ENCODE measurements around the gene GLYAT. TPM values are rescaled to one million over a fixed set of nuclear protein-coding genes. Genes with fewer than 3 reads are reported as not detected.

Gene GLYAT
- total and polyA plus RNA-seq, 2 of the 8 experiments (the other 6 are each of a cell fraction or from before 2014, with no cell fraction given): not detected

DNA sequence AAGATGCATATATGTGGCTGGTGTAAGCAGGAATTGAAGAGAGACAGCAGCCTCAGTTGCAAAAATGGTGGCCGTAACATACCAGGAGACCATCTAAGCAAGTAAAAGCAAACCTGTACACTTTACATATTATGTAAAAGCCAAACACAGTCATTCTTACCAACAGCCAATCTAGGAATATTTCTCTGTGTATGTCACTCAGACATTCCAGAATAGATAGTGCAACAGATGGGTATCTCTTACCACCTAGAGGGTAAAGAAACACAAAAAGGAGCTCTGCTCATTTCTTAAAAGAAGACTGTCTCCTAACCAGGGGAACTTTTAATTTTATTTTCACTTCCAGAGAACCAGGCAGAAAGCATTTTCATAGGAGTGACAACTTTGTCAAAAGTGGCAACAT is 38.7 kb downstream of the GLYAT start:
- Histone ChIP-seq H3K27me3 (replicated peaks in 1 of 4; ENCODE audit: control insufficient read depth in 3 of 4, extremely low read depth in 1 of 4, insufficient read depth in 3 of 4, low read length in 3 of 4) (no peaks in the 10 kb centered on the region), H2BK12ac (ENCODE audit: low read depth, low read length) (no peak overlapping the region), H2BK5ac (ENCODE audit: low read depth, low read length) (no peak overlapping the region), H3K23ac (ENCODE audit: insufficient read length) (no peak overlapping the region), H2AFZ (ENCODE audit: low read length) (no peak overlapping the region), H4K8ac (ENCODE audit: extremely low read depth, insufficient read depth, low read length) (no peak overlapping the region), H3K36me3 (ENCODE audit: control insufficient read depth in 2 of 4, insufficient read depth in 4 of 4, low read length in 3 of 4) (no peaks in the 10 kb centered on the region), H2BK20ac (ENCODE audit: low read length) (no peak overlapping the region), H3K4me2 (ENCODE audit: insufficient read depth in 1 of 2, low read depth in 2 of 2, low read length in 2 of 2) (no peak overlapping the region), H3K79me1 (ENCODE audit: low read depth, low read length) (no peaks in the 10 kb centered on the region), H3K23me2 (ENCODE audit: low read depth, low read length) (no peaks in the 10 kb centered on the region), H2BK15ac (ENCODE audit: low read length) (no peak overlapping the region), H4K5ac (ENCODE audit: insufficient read length, low read depth, low read length) (no peak overlapping the region), H2BK120ac (replicated peaks; ENCODE audit: low read depth, low read length) (no peak overlapping the region), H4K91ac (replicated peaks; ENCODE audit: insufficient read length, low read length) (no peak overlapping the region), H3K4ac (replicated peaks; ENCODE audit: insufficient read length, low read depth, low read length) (no peak overlapping the region), H3K9me3 (ENCODE audit: insufficient read depth in 2 of 2, low read depth in 1 of 2, low read length in 1 of 2) (peaks cover 10 to 13% of the 10 kb centered on the region in 2 experiments; a peak in 2 of 4 replicates), H3K14ac (ENCODE audit: insufficient read length) (no peak overlapping the region), H3K18ac (ENCODE audit: extremely low read depth, low read length) (no peak overlapping the region), H3K79me2 (ENCODE audit: control insufficient read depth in 1 of 2, insufficient read depth in 2 of 2, low read length in 2 of 2) (no peaks in the 10 kb centered on the region), H2AK5ac (ENCODE audit: low read depth, low read length) (no peak overlapping the region), H4K20me1 (replicated peaks in 1 of 2; ENCODE audit: control insufficient read depth in 1 of 2, insufficient read depth in 2 of 2, low read length in 2 of 2) (no peaks in the 10 kb centered on the region), H3K4me3 (ENCODE audit: extremely low read depth in 1 of 4, insufficient read depth in 2 of 4, low read depth in 3 of 4, low read length in 4 of 4) (no peak overlapping the region), H3K56ac (replicated peaks; ENCODE audit: insufficient read length, low read depth, low read length) (no peak overlapping the region), H3K4me1 (replicated peaks in 1 of 4; ENCODE audit: control insufficient read depth in 3 of 4, insufficient read depth in 4 of 4, low read length in 3 of 4) (no peaks in the 10 kb centered on the region), H3K27ac (ENCODE audit: low read depth, low read length) (no peak overlapping the region), H3K9ac (replicated peaks in 1 of 4; ENCODE audit: extremely low read depth in 1 of 4, low read depth in 3 of 4, low read length in 3 of 4) (no peak overlapping the region)
- ChIA-PET CTCF (ENCODE audit: partially characterized antibody) (no interaction called here), POLR2A (ENCODE audit: partially characterized antibody) (no interaction called here)
- no peak for FAIRE-seq
- 93% methylated on average over 1 of the region's 1 CpG; no CpG with 5 or more reads in 1 of the 2 experiments for WGBS, 2 experiments (ENCODE audit: extremely low coverage in 1 of 2, insufficient coverage in 1 of 2, insufficient read length in 1 of 2, insufficient replicate concordance in 2 of 2, low coverage in 1 of 2, low lambda C conversion rate in 2 of 2, missing lambda C conversion rate in 1 of 2)
- DNase-seq (ENCODE audit: low read depth in 1 of 2, low spot score in 2 of 2): no peak
- no peak for TF ChIP-seq RBBP5 (IDR thresholded peaks at IDR 0.05; ENCODE audit: borderline replicate concordance, low read depth, low read length)
- TF ChIP-seq SP2 (IDR thresholded peaks at IDR 0.05; ENCODE audit: low read length): no peak
- no peak for TF ChIP-seq SP1 (IDR thresholded peaks at IDR 0.05; ENCODE audit: low read depth, low read length)
- TF ChIP-seq NRF1 (IDR thresholded peaks at IDR 0.05; ENCODE audit: low read depth, low read length): no peak
- no peak for TF ChIP-seq EGR1 (IDR thresholded peaks at IDR 0.05; ENCODE audit: borderline replicate concordance, low read depth, low read length)
- TF ChIP-seq CEBPB (IDR thresholded peaks at IDR 0.05; ENCODE audit: low read depth, low read length): no peak
- no peak for TF ChIP-seq CHD2 (IDR thresholded peaks at IDR 0.05; ENCODE audit: low read length)
- no peak for TF ChIP-seq PHF8 (conservative IDR thresholded peaks at IDR 0.05; ENCODE audit: low read depth, low read length)
- no peak for TF ChIP-seq JUND (IDR thresholded peaks at IDR 0.05; ENCODE audit: low read length)
- TF ChIP-seq GABPA (IDR thresholded peaks at IDR 0.05; ENCODE audit: borderline replicate concordance, insufficient read depth, low read length): no peak
- no peak for TF ChIP-seq HDAC6 (IDR thresholded peaks at IDR 0.05; ENCODE audit: low read depth, low read length)
- no peak for TF ChIP-seq CHD1 (IDR thresholded peaks at IDR 0.05; ENCODE audit: low read depth, low read length)
- TF ChIP-seq HDAC2 (IDR thresholded peaks at IDR 0.05; ENCODE audit: borderline replicate concordance in 1 of 2, low read depth in 2 of 2, low read length in 2 of 2): no peak
- TF ChIP-seq SAP30 (IDR thresholded peaks at IDR 0.05; ENCODE audit: insufficient read depth, insufficient replicate concordance, low read length): no peak
- no peak for TF ChIP-seq CTBP2 (IDR thresholded peaks at IDR 0.05; ENCODE audit: borderline replicate concordance, insufficient read depth, insufficient read length, low read length)
- TF ChIP-seq TBP (IDR thresholded peaks at IDR 0.05; ENCODE audit: low read depth, low read length): no peak

Data from H1 (cell line).